HepG2 (cell line): ENCODE data around the gene FAM174B. TPM values are rescaled to one million over a fixed set of nuclear protein-coding genes. Genes with fewer than 3 reads are reported as not detected.

ENCODE experiments used
- ATAC-seq: fragments of 200-7000 bp; cut with Tn5 transposase; 3 replicates; pipeline ENCODE4 v1.9.1; 2020; ENCODE audit warnings: mild to moderate bottlenecking, moderate library complexity
- BruUV-seq: library from RNA; stranded (reverse); fragments of 400-500 nt; replicated peaks from 2 replicates; lab custom pipeline; 2021; lab: Mats Ljungman, UMichigan
- CTCF ChIA-PET: fragments of 300-600 bp; formaldehyde crosslinking; extraction: SDS; loops from one replicate; lab custom pipeline; 2021; ENCODE audit warnings: low total read pairs, inconsistent platforms, low intra/inter-chr PET ratio; lab: Yijun Ruan, JAX
- POLR2A ChIA-PET: fragments of 350-600 bp; sonication (Branson Sonifier 250); formaldehyde crosslinking; loops from one replicate; lab custom pipeline; 2020; ENCODE audit warnings: antibody characterized with exemption, inconsistent platforms; lab: Yijun Ruan, JAX
- DNase-seq: peaks from one replicate; pipeline ENCODE4 v3.0.0-alpha.2; 2015; ENCODE audit warnings: low spot score
- FAIRE-seq: peaks from 3 replicates; lab custom pipeline; 2011; peaks lifted over from hg19 to GRCh38; lab: Jason Lieb, UNC
- H2AFZ ChIP-seq: one replicate; pipeline ENCODE4 v1.6.1; 2011; ENCODE audit warnings: low read length, inconsistent platforms
- H3K27ac ChIP-seq: fragments of 300-600 bp; 3 replicates; pipeline ENCODE4 v1.8.0; 2011; ENCODE audit warnings: mixed run types, mild to moderate bottlenecking, mixed read lengths, low read length, inconsistent platforms; ENCODE audit not compliant: insufficient read depth; ENCODE audit errors: extremely low read length
- H3K27me3 ChIP-seq, 2 experiments: fragments of 200-600 bp in 1 of 2; 2 replicates in 1 of 2; 3 replicates in 1 of 2; pipeline versions ENCODE4 v1.6.0 to v1.8.0; 2011; ENCODE audit warnings: low read length in 2 of 2, mild to moderate bottlenecking in 2 of 2, moderate library complexity in 2 of 2, inconsistent platforms in 1 of 2; ENCODE audit not compliant: insufficient read depth in 2 of 2, control insufficient read depth in 1 of 2
- H3K36me3 ChIP-seq, 2 experiments: fragments of 200-600 bp in 1 of 2; replicated peaks in 1 of 2; 2 replicates in 1 of 2; 3 replicates in 1 of 2; pipeline versions ENCODE4 v1.5.1 to v1.8.0; 2011; ENCODE audit warnings: low read length in 2 of 2, inconsistent platforms in 1 of 2; ENCODE audit not compliant: insufficient read depth in 2 of 2, control insufficient read depth in 1 of 2
- H3K4me1 ChIP-seq: 2 replicates; pipeline ENCODE4 v1.5.1; 2012; ENCODE audit warnings: low read length, inconsistent platforms; ENCODE audit not compliant: insufficient read depth
- H3K4me2 ChIP-seq: 2 replicates; pipeline ENCODE4 v1.6.0; 2011; ENCODE audit warnings: low read depth, low read length, inconsistent platforms
- H3K4me3 ChIP-seq, 3 experiments: fragments of 200-600 bp in 1 of 3; sonication (generic), shearing (Covaris generic) in 1 of 3; replicated peaks in 1 of 3; 2 replicates each; pipeline ENCODE4 v1.5.1; 2011 to 2016; ENCODE audit warnings: low read length in 3 of 3, inconsistent platforms in 2 of 3, low read depth in 2 of 3, mild to moderate bottlenecking in 2 of 3, control low read depth in 1 of 3, mixed read lengths in 1 of 3; ENCODE audit not compliant: insufficient read depth in 1 of 3
- H3K79me2 ChIP-seq: one replicate; pipeline ENCODE4 v1.6.1; 2011; ENCODE audit warnings: low read length, inconsistent platforms; ENCODE audit not compliant: insufficient read depth
- H3K9ac ChIP-seq: 2 replicates; pipeline ENCODE4 v1.6.0; 2011; ENCODE audit warnings: mild to moderate bottlenecking, low read depth, low read length, inconsistent platforms; ENCODE audit not compliant: insufficient read depth
- H3K9me3 ChIP-seq: 2 replicates; pipeline ENCODE4 v1.5.1; 2012; ENCODE audit warnings: mild to moderate bottlenecking, low read length
- H4K20me1 ChIP-seq: 2 replicates; pipeline ENCODE4 v1.6.0; 2011; ENCODE audit warnings: inconsistent platforms, mild to moderate bottlenecking, low read length, moderate library complexity; ENCODE audit not compliant: insufficient read depth
- KMT2B ChIP-seq: IDR thresholded peaks from 2 replicates; pipeline ENCODE4 v1.6.1; 2016; ENCODE audit warnings: missing genetic modification reagents, missing compliant biosample characterization
- MED13 ChIP-seq: sonication (generic); formaldehyde crosslinking; IDR thresholded peaks from 2 replicates; pipeline ENCODE4 v1.5.0; 2020; ENCODE audit warnings: missing genetic modification reagents
- NAIF1 ChIP-seq: sonication (generic); formaldehyde crosslinking; IDR thresholded peaks from 2 replicates; pipeline ENCODE4 v1.5.0; 2020; ENCODE audit warnings: mild to moderate bottlenecking, missing genetic modification reagents, borderline replicate concordance
- SRSF9 ChIP-seq: fragments of 200-400 bp; formaldehyde crosslinking; IDR thresholded peaks from 2 replicates; pipeline ENCODE4 v1.6.1; 2018; ENCODE audit warnings: borderline replicate concordance, mild to moderate bottlenecking, low read depth, low read length; ENCODE audit not compliant: insufficient read depth, poor library complexity, severe bottlenecking
- TCF12 ChIP-seq, 2 experiments: fragments of 450-650 bp in 1 of 2; sonication (generic) in 1 of 2; formaldehyde crosslinking in 1 of 2; IDR thresholded peaks; 2 replicates each; pipeline versions ENCODE4 v1.6.1 to v1.8.0; 2017 to 2022; ENCODE audit warnings: antibody characterized with exemption in 1 of 2, mild to moderate bottlenecking in 1 of 2, missing genetic modification reagents in 1 of 2, moderate library complexity in 1 of 2
- ZNF614 ChIP-seq: IDR thresholded peaks from 2 replicates; pipeline ENCODE4 v1.6.1; 2018; ENCODE audit warnings: missing biosample characterization, missing genetic modification reagents, inconsistent platforms, borderline replicate concordance
- WGBS: methylation state at CpG from one replicate; pipeline ENCODE4 v1.1.6; 2017; ENCODE audit warnings: low lambda C conversion rate; 5-methylcytosine and 5-hydroxymethylcytosine counted together
- in situ Hi-C: cut with HindIII; loops from 2 replicates; pipeline ENCODE4 v1.10.0; 2017; ENCODE audit warnings: low pct_unique_long_range_greater_than_20kb; ENCODE audit not compliant: extremely low pct_ligation_motif_present
- intact Hi-C: fragments of 100-400 bp; cut with micrococcal nuclease; formaldehyde crosslinking; loops from one replicate; pipeline ENCODE4 v1.10.0; 2022; ENCODE audit not compliant: unreplicated experiment
- polyA plus RNA-seq, 8 experiments: library from polyadenylated mRNA; depleted of rRNA in 3 of 8; stranded (reverse) in 7 of 8; unstranded in 1 of 8; fragments of >200 nt; fragmentation: Illumina TruSeq in 4 of 8; extraction: Trizol in 4 of 8; gene quantifications; 2 replicates each; pipeline versions ENCODE4 v1.2.1 to v1.2.3, GENCODE V29; 2011 to 2016; ENCODE audit warnings: low read depth in 4 of 8, missing spikeins in 1 of 8, mixed read lengths in 1 of 8; ENCODE audit not compliant: insufficient read depth in 1 of 8
- total RNA-seq, 5 experiments: library from RNA; depleted of rRNA; stranded (reverse); fragments of >200 nt; fragmentation: Illumina TruSeq; extraction: Trizol; gene quantifications; 2 replicates each; pipeline ENCODE4 v1.2.3, GENCODE V29; 2016; ENCODE audit warnings: low read depth in 1 of 5
- TF ChIP-seq, protein P1 (sequence below): sonication (generic); formaldehyde crosslinking; IDR thresholded peaks from 2 replicates; pipeline ENCODE4 v1.4.0; 2020; ENCODE audit warnings: mild to moderate bottlenecking, missing genetic modification reagents
- TF ChIP-seq, protein P2 (sequence below): sonication (generic); formaldehyde crosslinking; IDR thresholded peaks from 2 replicates; pipeline ENCODE4 v1.5.0; 2020; ENCODE audit warnings: missing genetic modification reagents, mild to moderate bottlenecking, borderline replicate concordance
- TF ChIP-seq, protein P3 (sequence below): sonication (generic); formaldehyde crosslinking; IDR thresholded peaks from 2 replicates; pipeline ENCODE4 v1.4.0; 2020; ENCODE audit warnings: missing genetic modification reagents
- TF ChIP-seq, protein P4 (sequence below): sonication (generic); formaldehyde crosslinking; IDR thresholded peaks from 2 replicates; pipeline ENCODE4 v1.9.0; 2021; ENCODE audit warnings: missing genetic modification reagents, borderline replicate concordance

FAM174B gene
- total and polyA plus RNA-seq, 2 of the 13 experiments (the other 11 are each of a cell fraction or from before 2014, with no cell fraction given) = 0.90 to 2.1 TPM

DNA sequence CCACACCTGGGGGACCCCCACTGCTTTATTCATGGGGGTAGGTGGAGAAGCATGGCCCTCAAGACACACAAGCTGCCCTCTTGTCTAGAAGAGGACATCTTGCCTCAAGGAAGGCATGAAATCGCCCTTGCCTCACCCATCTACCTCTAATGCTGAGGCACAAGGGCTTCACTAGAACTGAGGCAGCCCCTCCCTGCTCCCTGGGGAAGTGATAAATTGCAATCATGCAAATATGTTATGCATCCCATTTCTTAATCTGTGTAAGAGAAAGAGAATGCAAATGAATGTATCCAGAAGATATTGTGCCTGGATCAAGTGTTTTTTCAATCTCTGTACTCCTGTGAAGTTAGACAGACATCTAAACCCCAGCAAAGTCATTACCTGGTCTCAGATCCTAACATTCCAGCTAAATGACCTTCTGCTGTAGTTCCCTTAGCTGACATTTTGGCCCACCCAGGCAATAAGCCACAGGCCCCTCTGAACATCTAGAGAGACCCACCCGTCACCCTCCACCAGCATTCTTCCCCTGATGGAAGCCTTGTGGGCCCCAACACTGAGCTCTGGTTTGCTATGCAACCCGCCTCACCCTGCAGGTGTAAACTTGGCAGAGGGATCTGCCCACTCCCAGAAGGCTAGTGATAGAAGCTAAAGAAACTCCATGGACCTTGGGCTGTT lies 53.8 kb downstream of the FAM174B start:
- 0% methylated on average over 3 of the region's 3 CpGs for WGBS
- no peak for FAIRE-seq
- H3K9ac ChIP-seq = no peak overlapping the region

More for the DNA sequence above, 53.8 kb downstream of the FAM174B start:
- in situ Hi-C loops (no loop called here), intact Hi-C loops (no loop called here)
- no peak overlapping the region for H3K4me2 ChIP-seq
- no peaks in the 10 kb centered on the region for H3K36me3 ChIP-seq
- no peak for ATAC-seq
- no peak for DNase-seq
- H3K4me3 ChIP-seq = no peak overlapping the region
- peaks cover 0 to 2% of the 10 kb centered on the region in 2 experiments; a peak in 1 of 5 replicates for H3K27me3 ChIP-seq
- no peaks in the 10 kb centered on the region for H3K79me2 ChIP-seq
- H3K27ac ChIP-seq = no peak overlapping the region
- CTCF ChIA-PET = no interaction called here
- no peaks in the 10 kb centered on the region; the same call in 1 of the 2 replicates for H3K9me3 ChIP-seq
- TF ChIP-seq, protein P1, sequence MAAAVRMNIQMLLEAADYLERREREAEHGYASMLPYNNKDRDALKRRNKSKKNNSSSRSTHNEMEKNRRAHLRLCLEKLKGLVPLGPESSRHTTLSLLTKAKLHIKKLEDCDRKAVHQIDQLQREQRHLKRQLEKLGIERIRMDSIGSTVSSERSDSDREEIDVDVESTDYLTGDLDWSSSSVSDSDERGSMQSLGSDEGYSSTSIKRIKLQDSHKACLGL (CRISPR knock-in tag) = no peak
- TF ChIP-seq MED13 (CRISPR knock-in tag) = no peak
- no peak for TF ChIP-seq KMT2B
- TF ChIP-seq NAIF1 = no peak
- no peak for TF ChIP-seq SRSF9
- TF ChIP-seq, protein P2, sequence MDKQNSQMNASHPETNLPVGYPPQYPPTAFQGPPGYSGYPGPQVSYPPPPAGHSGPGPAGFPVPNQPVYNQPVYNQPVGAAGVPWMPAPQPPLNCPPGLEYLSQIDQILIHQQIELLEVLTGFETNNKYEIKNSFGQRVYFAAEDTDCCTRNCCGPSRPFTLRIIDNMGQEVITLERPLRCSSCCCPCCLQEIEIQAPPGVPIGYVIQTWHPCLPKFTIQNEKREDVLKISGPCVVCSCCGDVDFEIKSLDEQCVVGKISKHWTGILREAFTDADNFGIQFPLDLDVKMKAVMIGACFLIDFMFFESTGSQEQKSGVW (CRISPR knock-in tag) = no peak
- TF ChIP-seq ZNF614 (CRISPR knock-in tag) = no peak
- no peak for TF ChIP-seq TCF12 (IDR thresholded peaks at IDR 0.05)
- TF ChIP-seq TCF12 (CRISPR knock-in tag; IDR thresholded peaks at IDR 0.05) = no peak
- TF ChIP-seq, protein P3, sequence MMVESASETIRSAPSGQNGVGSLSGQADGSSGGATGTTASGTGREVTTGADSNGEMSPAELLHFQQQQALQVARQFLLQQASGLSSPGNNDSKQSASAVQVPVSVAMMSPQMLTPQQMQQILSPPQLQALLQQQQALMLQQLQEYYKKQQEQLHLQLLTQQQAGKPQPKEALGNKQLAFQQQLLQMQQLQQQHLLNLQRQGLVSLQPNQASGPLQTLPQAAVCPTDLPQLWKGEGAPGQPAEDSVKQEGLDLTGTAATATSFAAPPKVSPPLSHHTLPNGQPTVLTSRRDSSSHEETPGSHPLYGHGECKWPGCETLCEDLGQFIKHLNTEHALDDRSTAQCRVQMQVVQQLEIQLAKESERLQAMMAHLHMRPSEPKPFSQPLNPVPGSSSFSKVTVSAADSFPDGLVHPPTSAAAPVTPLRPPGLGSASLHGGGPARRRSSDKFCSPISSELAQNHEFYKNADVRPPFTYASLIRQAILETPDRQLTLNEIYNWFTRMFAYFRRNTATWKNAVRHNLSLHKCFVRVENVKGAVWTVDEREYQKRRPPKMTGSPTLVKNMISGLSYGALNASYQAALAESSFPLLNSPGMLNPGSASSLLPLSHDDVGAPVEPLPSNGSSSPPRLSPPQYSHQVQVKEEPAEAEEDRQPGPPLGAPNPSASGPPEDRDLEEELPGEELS (CRISPR knock-in tag) = no peak
- TF ChIP-seq, protein P4, sequence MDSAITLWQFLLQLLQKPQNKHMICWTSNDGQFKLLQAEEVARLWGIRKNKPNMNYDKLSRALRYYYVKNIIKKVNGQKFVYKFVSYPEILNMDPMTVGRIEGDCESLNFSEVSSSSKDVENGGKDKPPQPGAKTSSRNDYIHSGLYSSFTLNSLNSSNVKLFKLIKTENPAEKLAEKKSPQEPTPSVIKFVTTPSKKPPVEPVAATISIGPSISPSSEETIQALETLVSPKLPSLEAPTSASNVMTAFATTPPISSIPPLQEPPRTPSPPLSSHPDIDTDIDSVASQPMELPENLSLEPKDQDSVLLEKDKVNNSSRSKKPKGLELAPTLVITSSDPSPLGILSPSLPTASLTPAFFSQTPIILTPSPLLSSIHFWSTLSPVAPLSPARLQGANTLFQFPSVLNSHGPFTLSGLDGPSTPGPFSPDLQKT = no peak
- H4K20me1 ChIP-seq = no peaks in the 10 kb centered on the region
- 0 out of 2 replicates have a peak, but pooled peaks cover 7% of the 10 kb centered on the region for H3K4me1 ChIP-seq
- H2AFZ ChIP-seq = no peak overlapping the region
- POLR2A ChIA-PET = no interaction called here
- no TSS peak for BruUV-seq
